HG03342 (cell line): ENCODE data around the gene TANC1.

ENCODE experiments used
- ATAC-seq: cut with Tn5 transposase; IDR thresholded peaks from one replicate; pipeline ENCODE4 v1.9.1; 2021; ENCODE audit warnings: mild to moderate bottlenecking, moderate library complexity; ENCODE audit not compliant: unreplicated experiment

The TANC1 gene

GRCh38 chr2:159211447-159212396, 243.3 kb downstream of the TANC1 start:
- no peak for ATAC-seq

DNA sequence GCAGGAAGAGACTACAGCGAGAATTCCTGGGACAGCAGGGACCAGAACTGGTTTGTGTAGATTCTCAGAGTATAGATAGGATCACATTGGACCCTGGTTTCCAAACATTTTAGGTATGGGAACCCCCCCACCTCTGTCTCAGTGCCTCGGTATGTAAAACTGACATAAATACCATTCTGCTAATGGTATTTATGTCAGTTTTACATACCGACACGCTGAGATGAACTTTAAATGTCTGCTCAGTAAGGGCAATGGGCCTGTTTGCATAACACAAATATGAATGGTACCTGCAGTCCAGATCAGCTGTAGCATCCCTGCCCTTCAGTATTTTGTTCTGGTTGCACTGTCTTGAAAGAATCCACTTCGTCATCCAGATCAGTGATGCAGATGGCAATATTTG, 244.9 kb downstream of the TANC1 start:
- ATAC-seq, result no peak

DNA sequence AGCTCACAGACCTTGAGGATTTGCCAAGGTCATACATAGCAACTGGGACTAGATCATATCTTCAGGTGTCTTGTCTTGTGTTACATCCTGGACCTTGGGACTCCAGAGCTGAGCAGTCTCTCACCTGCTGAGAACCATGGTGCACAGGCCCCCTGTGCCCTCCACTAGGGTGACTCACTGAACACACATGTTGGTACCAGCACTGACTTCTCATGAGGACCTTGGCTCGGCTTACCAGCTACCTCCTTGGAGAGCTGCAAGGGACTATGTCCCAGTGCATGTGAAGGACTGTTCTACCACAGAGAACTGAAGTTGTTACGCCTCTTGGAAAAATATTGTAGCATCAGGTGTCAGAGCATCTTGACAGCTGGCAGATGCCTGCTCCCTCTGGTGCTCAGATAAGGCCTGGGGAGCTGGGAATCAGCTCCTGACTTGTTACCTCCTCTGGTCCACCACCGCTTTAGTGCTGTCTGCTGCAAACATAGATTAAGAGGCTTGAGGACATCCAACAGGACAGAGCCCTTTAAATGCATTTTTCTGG, 246.0 kb downstream of the TANC1 start:
- ATAC-seq, result no peak

- ATAC-seq, result no peak
Observed at GRCh38 chr2:159215116-159215515, 246.7 kb downstream of the TANC1 start.

GRCh38 chr2:159217676-159218075, 249.2 kb downstream of the TANC1 start:
- ATAC-seq, result no peak

DNA sequence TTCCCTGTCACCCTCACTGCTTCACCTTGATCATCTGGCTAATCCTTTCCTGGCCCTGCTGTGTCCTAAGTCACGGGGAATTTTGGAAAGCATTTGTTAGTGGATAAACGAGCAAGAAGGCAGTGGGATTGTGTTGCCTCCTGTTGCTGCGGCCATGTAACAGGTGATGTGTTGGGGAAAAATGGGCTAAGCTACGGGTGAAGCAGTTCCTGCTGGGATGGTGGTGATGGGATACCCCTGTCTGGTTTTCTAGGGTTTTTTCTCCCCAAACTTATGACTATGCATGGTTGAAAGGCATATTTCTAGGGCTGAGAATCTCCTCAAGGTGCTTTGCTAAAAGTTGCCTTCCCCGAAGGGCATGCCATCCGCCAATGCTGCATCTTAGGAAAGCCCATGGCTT, 249.9 kb downstream of the TANC1 start:
- no peak for ATAC-seq

DNA sequence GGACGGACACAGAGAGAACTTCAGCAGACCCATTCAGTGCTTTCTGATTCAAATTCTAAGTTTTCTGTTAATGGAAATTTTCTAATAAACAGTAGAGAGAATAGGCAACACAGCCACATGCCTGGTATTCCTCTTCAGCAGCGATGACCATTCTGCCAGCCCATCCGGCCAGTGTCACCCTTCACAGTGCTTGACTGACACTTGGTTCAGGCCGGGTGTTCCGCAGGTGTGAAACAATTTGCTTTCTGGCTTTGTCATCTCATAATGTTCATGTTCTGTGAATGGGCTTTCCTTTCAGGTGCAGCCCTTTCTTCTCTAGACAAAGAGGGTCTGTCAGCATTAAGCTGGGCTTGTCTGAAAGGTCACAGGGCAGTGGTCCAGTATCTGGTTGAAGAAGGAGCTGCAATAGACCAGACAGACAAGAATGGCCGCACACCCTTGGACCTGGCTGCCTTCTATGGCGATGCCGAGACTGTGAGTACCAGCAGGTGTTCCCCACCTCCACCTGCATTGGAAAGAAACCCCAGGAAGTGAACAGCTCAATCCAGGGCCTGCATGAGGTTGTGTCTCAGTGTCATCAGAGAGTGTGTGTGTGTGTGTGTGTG, 251.1 kb downstream of the TANC1 start:
- no peak for ATAC-seq

- no peak for ATAC-seq
Observed at GRCh38 chr2:159224061-159224813, 255.8 kb downstream of the TANC1 start.

DNA sequence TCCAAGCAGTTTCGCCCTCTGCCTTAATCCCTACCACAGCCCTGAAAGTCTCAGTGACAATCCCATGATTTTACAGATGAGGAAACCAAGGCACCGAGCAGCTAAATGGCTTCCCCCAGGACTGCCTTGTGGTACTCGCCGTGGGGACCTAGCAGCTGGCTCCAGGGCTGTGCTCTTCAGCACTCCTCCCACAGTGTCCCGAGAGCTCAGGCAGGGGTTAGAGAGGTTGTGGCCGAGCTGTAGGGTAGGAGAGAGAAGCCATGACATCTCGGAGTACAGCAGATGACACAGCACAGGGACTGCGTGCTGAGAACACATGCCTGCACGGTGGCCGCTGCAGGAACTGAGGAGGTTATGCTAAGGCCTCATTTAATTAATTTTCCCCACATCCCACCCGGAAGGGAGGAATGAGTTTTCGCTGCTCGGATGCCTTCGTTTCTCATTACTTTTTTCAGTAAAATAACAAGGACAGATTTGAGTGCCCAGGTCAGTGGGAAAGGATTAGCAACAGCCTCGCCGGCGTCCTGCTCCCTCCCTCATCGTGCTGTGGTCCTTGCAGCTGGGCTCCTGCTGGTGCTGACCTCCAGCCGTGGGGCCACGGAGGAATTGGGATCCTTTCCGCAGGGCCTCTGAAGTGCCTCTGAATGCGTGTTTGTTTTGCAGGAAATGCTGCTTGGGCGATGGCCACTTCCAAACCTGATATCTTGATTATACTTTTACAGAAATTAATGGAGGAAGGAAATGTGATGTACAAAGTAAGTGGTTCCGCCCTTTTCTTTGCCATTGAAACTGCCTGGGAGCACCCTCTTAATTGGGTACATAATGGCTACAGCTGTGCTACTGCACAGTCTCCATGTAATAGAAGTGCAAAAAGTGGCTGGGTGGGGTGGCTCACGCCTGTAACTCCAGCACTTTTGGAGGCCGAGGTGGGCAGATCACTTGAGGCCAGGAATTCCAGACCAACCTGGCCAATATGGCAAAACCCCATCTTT, 256.9 kb downstream of the TANC1 start:
- ATAC-seq, result no peak

GRCh38 chr2:159226059-159226461, 257.6 kb downstream of the TANC1 start:
- ATAC-seq, result no peak

GRCh38 chr2:159226608-159227385, 258.4 kb downstream of the TANC1 start:
- ATAC-seq, result no peak

GRCh38 chr2:159227467-159227866, 259.0 kb downstream of the TANC1 start:
- ATAC-seq, result no peak

DNA sequence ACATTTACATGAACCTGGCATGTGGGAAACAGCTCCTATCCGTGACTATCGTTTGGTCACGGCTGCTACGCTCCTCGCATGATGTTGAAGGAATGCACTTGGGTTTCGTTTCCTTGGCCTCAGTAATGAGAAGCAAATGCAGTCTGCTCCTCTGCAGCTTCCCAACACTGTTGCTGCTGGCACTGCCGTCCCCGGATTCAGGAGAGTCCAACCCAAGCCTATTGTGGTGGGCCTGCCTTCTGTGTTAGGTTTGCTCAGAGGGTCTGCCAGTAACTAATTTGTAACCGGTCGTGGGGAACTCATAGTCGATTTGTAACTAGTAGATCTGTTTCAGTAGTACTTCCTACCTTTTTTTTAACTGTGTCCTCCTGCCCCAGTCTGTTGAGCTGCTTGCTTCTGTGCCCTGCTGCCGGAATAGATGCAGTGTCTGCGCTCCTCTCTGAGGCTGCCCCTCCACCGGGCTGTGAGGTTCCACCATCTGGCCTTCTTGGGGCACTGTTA, 259.7 kb downstream of the TANC1 start:
- no peak for ATAC-seq

GRCh38 chr2:159229476-159230144, 261.2 kb downstream of the TANC1 start:
- no peak for ATAC-seq

DNA sequence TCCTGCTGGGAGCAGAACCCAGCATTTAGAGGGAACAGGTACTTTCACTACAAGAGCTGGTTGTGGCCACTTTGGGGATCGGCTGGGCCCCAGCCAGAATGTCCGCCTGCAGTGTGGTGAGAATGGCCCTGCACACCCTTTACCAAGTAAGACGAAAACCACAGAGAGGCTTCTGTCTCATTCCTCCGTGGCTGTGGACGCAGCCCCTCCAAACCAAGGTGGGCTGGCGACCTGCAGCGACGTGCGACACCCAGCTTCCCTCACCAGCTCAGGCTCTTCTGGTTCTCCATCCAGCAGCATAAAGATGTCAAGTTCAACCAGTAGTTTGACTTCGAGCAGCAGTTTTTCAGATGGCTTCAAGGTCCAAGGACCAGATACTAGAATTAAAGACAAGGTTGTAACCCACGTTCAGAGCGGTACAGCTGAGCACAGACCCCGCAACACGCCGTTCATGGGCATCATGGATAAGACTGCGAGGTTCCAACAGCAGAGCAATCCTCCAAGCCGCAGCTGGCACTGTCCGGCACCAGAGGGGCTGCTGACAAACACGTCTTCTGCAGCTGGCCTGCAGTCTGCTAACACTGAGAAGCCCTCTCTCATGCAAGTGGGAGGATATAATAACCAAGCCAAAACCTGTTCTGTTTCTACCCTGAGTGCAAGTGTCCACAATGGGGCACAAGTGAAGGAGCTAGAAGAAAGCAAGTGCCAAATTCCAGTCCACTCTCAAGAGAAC, 261.9 kb downstream of the TANC1 start:
- no peak for ATAC-seq

GRCh38 chr2:159232456-159233170, 264.2 kb downstream of the TANC1 start:
- ATAC-seq, result no peak

- ATAC-seq, result no peak
Observed at GRCh38 chr2:159234868-159235267, 266.4 kb downstream of the TANC1 start.
